Brain microvascular endothelial cell (primary cell): ENCODE measurements around the gene ARHGAP5.
A peak's percentile ranks its signal among the peaks of the same experiment; 100 is the strongest.

Experiments
- DNase-seq: peaks from one replicate; pipeline ENCODE4 v3.0.0-alpha.2; 2020
- H3K27ac ChIP-seq: fragments of 250-450 bp; sonication (Bioruptor Pico); 2 replicates; pipeline ENCODE4 v1.5.1; 2020; ENCODE audit warnings: mild to moderate bottlenecking, moderate library complexity
- H3K27me3 ChIP-seq: fragments of 250-450 bp; sonication (Bioruptor Pico); replicated peaks from 2 replicates; pipeline ENCODE4 v1.5.1; 2020; ENCODE audit warnings: mild to moderate bottlenecking
- H3K36me3 ChIP-seq: fragments of 250-450 bp; sonication (Bioruptor Pico); replicated peaks from 2 replicates; pipeline ENCODE4 v1.5.1; 2020; ENCODE audit warnings: mild to moderate bottlenecking
- H3K4me3 ChIP-seq: 2 replicates; pipeline ENCODE4 v1.5.1; 2011; ENCODE audit warnings: low read depth, mild to moderate bottlenecking, control low read depth, low read length, moderate library complexity
- CTCF ChIP-seq: IDR thresholded peaks from 2 replicates; pipeline ENCODE4 v1.5.1; 2011; ENCODE audit warnings: low read depth, mild to moderate bottlenecking, moderate library complexity, low read length, control low read depth, inconsistent platforms; ENCODE audit errors: missing control alignments
- in situ Hi-C: cut with HindIII; loops from 2 replicates; pipeline ENCODE4 v1.10.0; 2017; ENCODE audit warnings: low sequenced_read_pairs, low pct_ligation_motif_present

The ARHGAP5 gene

GRCh38 chr14:32077081-32078022 is at the start of gene ARHGAP5:
Gene ARHGAP5, plus strand, starts transcription at chr14:32077304. Its CDS starts 13,366 bp downstream, at chr14:32090670.
- H3K36me3 ChIP-seq, result no peaks in the 10 kb centered on the region
- DNase-seq, result peak; percentile 29
- TF ChIP-seq CTCF, result peak; percentile 18
- in situ Hi-C loops, result no loop called here
- H3K27ac ChIP-seq, result peak within 1 kb of the TSS; percentile 96
- H3K27me3 ChIP-seq, result no peaks in the 10 kb centered on the region
- peak within 1 kb of the TSS; percentile 87 for H3K4me3 ChIP-seq

GRCh38 chr14:32028599-32028998 is 48.5 kb upstream of the ARHGAP5 start:
- in situ Hi-C loops, result no loop called here
- no peak for TF ChIP-seq CTCF
- DNase-seq, result no peak
- Histone ChIP-seq H3K27me3 (no peaks in the 10 kb centered on the region), H3K36me3 (no peaks in the 10 kb centered on the region), H3K27ac (no peak overlapping the region), H3K4me3 (no peak overlapping the region)

GRCh38 chr14:32033543-32033942 is 43.6 kb upstream of the ARHGAP5 start:
- in situ Hi-C loops, result no loop called here
- Histone ChIP-seq H3K36me3 (no peaks in the 10 kb centered on the region), H3K27ac (no peak overlapping the region), H3K27me3 (no peaks in the 10 kb centered on the region), H3K4me3 (no peak overlapping the region)
- DNase-seq, result no peak
- TF ChIP-seq CTCF, result no peak

- H3K27me3 ChIP-seq, result no peaks in the 10 kb centered on the region
- no peak for DNase-seq
- TF ChIP-seq CTCF, result no peak
- H3K27ac ChIP-seq, result no peak overlapping the region
- no peaks in the 10 kb centered on the region for H3K36me3 ChIP-seq
- in situ Hi-C loops, result no loop called here
- H3K4me3 ChIP-seq, result no peak overlapping the region
These were observed 38.2 kb upstream of the ARHGAP5 start for GRCh38 chr14:32038876-32039275.

GRCh38 chr14:32039401-32040030 is 37.6 kb upstream of the ARHGAP5 start:
- Histone ChIP-seq H3K27me3 (no peaks in the 10 kb centered on the region), H3K4me3 (no peak overlapping the region), H3K36me3 (no peaks in the 10 kb centered on the region), H3K27ac (no peak overlapping the region)
- DNase-seq, result no peak
- in situ Hi-C loops, result no loop called here
- TF ChIP-seq CTCF, result no peak
